HepG2 (cell line): ENCODE data around the gene THY1.

Source experiments
- BHLHE40 ChIP-seq: IDR thresholded peaks from 2 replicates; pipeline ENCODE4 v1.6.1; 2011; ENCODE audit warnings: low read length, improper control_type of control experiment
- BRF2 ChIP-seq: sonication (generic); formaldehyde crosslinking; IDR thresholded peaks from 2 replicates; pipeline ENCODE4 v1.8.1; 2022; ENCODE audit warnings: mild to moderate bottlenecking, missing genetic modification reagents
- CTCF ChIP-seq: sonication (generic); formaldehyde crosslinking; IDR thresholded peaks from 2 replicates; pipeline ENCODE4 v1.5.0; 2020; ENCODE audit warnings: mild to moderate bottlenecking, missing genetic modification reagents, moderate library complexity
- POLR2A ChIP-seq, 2 experiments: IDR thresholded peaks; 2 replicates each; pipeline ENCODE4 v1.6.1; 2011; ENCODE audit warnings: low read depth in 2 of 2, low read length in 2 of 2, mild to moderate bottlenecking in 1 of 2, moderate library complexity in 1 of 2; ENCODE audit not compliant: insufficient read depth in 1 of 2
- ZNF274 ChIP-seq: sonication (generic); formaldehyde crosslinking; IDR thresholded peaks from 2 replicates; pipeline ENCODE4 v1.5.1; 2020; ENCODE audit warnings: mild to moderate bottlenecking, missing genetic modification reagents
- ZNF841 ChIP-seq: sonication (generic); formaldehyde crosslinking; IDR thresholded peaks from 2 replicates; pipeline ENCODE4 v1.8.1; 2023; ENCODE audit warnings: missing genetic modification reagents, borderline replicate concordance

- TF ChIP-seq BRF2 (CRISPR knock-in tag) (no peak), CTCF (CRISPR knock-in tag) (no peak), ZNF274 (CRISPR knock-in tag) (no peak), POLR2A (IDR thresholded peaks at IDR 0.05; ENCODE audit: insufficient read depth in 1 of 2, low read depth in 2 of 2, low read length in 2 of 2) (no peak), BHLHE40 (no peak), ZNF841 (no peak)
Measured at GRCh38 chr11:119436093-119436492, 13.1 kb upstream of the THY1 start.
